Left colon (tissue), 2 donors: ENCODE data around the gene FAM234B. TPM values are rescaled to one million over a fixed set of nuclear protein-coding genes. Genes with fewer than 3 reads are reported as not detected.
A peak's percentile ranks its signal among the peaks of the same experiment; 100 is the strongest.

Experiments
- ATAC-seq: fragments of 200-7000 bp; cut with Tn5 transposase; one replicate; pipeline ENCODE4 v1.9.1; 2020; ENCODE audit warnings: mild to moderate bottlenecking, moderate library complexity
- DNase-seq, 2 donors: peaks; one replicate each; pipeline ENCODE4 v3.0.0-alpha.2; 2020
- intact Hi-C, 2 donors: fragments of 100-400 bp; cut with DNase I in 1 of 2; cut with micrococcal nuclease in 1 of 2; formaldehyde crosslinking; loops; one replicate each; pipeline versions ENCODE4 v1.11.2 to v1.14.0; 2022; cut with DNase I, micrococcal nuclease
- total RNA-seq, 2 donors: library from RNA; stranded (reverse); fragmentation: NEBNext Ultra II Directional; extraction: Animal tissue kit (Norgen Biotek cat#: 25700); gene quantifications; one replicate each; pipeline ENCODE4 v1.2.1, GENCODE V29; 2021
- donor health status: DM: no; HTN: no; CAD: no.
- donor health status: DM: yes; HTN: yes; CAD: no.

The FAM234B gene
- total RNA-seq, 2 donors from 2014 or later, result 1.3 to 1.7 TPM

DNA sequence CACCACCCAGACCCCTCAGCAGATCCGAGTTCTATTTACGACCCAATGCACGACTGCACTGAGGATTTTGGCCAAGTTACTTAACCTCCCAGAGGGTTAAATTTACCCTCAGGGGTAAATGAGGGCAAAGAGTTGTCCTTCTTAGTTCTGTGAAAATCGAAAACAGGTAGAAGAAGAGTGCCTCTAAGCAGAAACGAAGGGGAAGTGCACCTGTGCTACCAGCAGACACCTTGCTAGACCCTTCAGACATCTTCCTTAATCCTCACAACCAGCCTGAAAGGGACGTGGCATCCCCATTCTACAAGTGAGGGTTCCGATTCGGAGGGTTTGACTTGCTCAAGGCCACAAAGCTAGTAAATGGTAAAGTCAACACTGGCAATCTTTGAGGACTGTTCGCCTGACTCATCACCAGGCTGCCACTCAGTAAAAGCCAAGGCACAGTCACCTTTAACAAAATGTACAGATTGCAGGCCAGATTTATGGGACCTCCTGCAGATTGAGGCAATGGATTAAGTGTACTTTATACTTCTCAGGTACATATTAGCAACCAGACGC, 57.7 kb downstream of the FAM234B start:
- DNase-seq (peak in 1 of 2 donors; percentile 45), ATAC-seq (peak; percentile 55)
- intact Hi-C loops, result loop anchor here in 1 of 2 donors (5.0 kb wide), 1 partner anchor 110 kb away; no protein-coding TSS in a partner anchor

DNA sequence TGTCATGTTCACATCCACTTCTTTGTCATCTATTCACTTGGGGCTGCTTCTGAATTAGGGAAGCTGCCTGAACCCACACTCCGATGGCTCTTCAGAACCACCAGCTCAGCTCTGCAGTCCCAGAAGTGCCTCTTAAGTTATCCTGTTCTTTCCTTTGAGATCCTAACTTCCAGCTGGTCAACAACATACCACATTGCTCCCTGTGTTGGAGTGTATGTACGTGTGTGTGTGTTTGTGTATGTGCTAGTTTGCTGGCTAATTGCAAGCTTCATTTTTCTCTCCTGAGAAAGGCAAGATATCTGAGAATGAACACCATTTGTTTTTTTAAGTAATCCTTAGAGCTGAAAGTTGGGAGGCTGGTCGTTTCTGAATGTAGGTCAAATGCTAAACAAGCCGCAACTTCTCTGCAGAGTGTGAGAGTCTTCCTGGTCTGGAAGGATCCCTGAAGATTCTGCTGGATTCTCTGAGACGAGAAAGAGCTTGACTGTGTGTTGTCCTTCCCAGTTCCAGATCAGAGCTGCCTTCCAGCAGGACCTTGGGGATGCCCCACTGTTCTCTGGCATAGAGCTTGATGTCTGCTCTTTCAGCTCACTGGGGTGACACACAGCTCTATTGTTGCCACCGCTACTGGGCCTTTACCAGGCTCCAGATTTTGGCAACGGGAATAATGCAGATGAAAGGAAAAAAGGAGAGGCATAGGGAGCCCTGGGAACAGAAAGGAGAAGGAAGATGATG, 58.4 kb downstream of the FAM234B start:
- DNase-seq (no peak), ATAC-seq (no peak)
- intact Hi-C loops, result loop anchor here in 1 of 2 donors (5.0 kb wide), 1 partner anchor 110 kb away; no protein-coding TSS in a partner anchor

DNA sequence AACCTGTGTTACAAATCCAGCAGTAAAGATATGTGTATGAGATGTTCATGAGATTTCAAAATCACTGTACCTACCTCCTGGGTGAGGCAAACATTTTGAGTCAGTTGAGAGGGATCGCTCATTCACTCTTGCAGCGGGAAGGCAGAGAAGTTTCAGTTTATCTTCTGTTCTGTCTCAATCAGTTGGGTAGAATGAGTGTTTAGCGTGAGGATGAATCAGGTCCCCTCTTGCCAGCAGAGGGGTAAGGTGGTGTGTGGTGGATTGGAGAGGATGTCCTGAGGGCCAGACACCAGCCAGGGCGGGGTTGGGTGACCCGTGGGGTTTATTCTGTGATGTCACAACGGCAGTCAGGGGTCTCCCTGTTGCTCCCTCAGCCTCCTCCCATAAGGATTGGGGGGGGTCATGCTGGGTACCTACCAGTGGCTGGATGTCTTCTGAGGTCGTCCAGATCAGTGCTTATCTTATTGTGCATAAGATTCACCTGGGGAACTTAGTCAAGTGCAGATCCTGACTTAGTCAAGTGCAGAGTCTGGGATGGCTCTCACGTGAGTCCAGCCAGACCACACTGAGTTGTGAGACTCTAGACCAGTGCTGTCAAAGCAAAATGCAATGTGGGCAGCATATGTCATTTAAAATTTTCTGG, 59.3 kb downstream of the FAM234B start, which contains the start of gene GSG1:
Gene GSG1, minus strand, starts transcription at position 277 of the 643 bp plus-strand sequence. Its CDS starts 155 bp downstream, at position 122.
- intact Hi-C loops, result loop anchor here in 1 of 2 donors (5.0 kb wide), 1 partner anchor 109 kb away; no protein-coding TSS in a partner anchor
- DNase-seq (no peak), ATAC-seq (no peak)

DNA sequence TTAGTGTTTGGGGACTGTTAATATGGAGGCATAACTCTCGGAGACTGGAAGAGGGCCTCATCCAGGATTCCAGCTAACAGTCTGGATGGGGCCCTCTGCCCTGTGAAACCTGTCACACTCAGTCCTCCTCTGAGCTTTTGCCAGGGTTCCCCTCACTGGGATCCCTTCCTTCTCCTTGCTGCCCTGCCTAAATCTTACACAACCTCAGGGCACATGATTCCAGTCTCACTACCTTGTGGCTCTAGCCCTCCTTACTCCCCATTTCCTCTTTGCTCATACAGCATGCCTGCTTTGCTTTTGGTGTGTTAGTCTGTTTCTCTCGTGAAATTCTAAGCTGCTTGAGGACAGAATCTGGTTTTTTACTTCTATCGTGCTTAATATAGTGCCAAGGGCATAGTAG, 60.2 kb downstream of the FAM234B start:
- no peak for ATAC-seq
- no peak for DNase-seq
- intact Hi-C loops, result loop anchor here in 1 of 2 donors (5.0 kb wide), 1 partner anchor 108 kb away; no protein-coding TSS in a partner anchor

DNA sequence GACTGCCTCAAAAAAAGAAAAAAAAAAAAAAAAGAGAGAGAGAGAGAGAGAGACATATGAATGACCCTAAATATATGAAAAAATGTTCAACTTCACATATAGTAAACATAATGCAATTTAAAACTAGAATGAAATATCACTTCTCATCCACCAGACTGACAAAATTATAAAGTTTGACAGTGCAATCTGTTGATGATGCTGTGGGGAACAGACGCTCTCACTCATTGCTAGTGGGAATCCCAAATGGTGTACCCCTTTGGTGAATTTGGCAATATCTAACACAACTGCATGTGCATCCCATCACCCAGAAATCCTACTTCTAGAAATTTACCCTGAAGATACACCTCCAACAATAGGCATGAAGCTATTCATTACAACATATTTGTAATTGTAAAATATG, 61.6 kb downstream of the FAM234B start:
- ATAC-seq (no peak), DNase-seq (no peak)
- intact Hi-C loops, result no loop called here

DNA sequence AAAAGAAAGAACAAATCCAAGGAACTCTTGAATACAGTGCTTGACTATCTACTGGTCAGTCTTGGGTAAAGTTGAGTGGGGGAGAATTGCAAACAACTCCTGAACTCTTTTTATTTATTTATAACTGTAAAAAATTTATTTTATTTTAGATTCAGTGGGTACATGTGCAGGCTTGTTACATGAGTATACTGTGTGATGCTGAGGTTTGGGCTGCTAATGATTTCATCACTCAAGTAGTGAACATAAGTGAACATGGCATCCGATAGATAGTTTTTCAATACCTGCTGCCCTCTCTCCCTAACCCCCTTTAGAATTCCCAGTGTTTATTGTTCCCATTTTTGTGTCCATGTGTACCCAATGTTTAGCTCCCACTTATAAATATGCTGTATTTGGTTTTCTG, 62.5 kb downstream of the FAM234B start:
- ATAC-seq, result no peak
- no peak for DNase-seq
- intact Hi-C loops, result no loop called here

DNA sequence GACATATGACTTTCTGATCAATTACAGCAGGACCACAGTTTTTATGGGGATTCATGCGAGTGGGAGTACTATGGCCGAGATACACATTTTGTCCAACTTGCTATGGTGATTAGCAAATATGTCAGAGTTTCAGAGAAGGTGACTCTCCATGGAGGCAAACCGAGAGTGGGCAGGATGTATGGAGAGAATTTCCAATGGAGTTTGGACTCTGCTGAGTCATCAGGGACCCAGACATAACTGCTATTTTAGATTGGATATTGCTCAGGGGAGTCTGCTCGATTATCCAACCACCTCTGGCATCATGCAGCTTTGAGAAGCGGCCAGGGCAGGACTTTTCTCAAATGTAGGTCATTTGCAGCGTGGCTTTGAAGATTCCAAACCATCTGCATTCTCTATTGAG, 68.8 kb downstream of the FAM234B start:
- DNase-seq, result no peak
- no peak for ATAC-seq
- intact Hi-C loops, result no loop called here

DNA sequence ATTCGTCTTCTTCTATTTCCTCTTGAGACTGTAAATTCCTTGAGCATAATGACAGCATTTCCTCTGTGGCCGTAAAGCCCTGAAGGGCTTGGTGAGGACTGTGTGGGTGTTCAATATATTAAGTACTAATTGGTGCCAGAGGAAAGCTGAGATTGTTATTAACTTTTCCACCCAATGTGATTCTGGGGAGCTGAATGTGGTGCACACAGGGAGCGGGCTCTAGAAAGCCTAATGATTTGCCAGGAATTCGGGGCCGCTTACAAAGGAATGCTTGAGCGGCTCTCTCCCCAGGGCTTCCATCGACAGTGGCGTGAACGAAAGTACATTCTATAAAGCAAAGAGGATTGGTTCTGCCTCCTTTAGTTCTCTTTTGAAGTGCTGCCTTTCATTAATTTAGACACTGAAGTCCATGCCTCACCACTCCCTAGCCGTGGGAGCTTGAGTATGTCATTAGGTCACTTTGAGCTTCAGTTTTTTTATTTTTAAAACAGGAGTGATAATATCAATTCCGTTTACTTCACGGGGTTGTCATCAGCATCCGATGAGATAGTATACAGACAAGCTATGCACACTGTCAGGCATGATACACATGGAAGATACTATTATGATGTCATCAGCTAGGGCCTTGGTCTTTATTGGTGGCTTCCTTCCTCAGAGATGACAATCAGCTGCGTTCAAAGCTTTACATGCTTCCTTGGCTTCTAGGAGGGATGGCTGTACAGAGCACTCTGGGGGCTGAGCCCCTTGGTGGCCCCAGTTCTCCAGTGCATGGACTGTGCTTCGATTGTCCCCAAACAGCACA, 70.3 kb downstream of the FAM234B start:
- ATAC-seq (no peak), DNase-seq (no peak)
- intact Hi-C loops, result no loop called here

DNA sequence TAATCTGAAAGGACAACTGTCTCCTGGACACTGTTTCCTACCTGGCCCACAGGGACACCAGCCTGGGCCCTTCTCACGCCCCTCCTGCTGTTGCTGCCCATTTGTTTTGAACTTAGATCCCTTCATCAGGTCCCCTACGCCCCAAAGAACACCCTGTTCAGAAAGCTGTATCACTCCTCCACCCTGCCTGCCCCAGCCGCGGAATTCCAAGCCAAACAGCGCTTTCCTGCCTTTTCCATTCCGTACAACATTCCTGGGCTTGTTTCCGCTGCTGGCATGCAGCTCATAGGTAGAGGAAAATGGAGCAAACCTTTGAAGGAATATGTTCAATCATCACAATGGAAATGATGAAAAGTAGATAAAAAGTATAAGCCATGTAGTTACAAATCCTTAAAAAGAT, 72.1 kb downstream of the FAM234B start:
- intact Hi-C loops, result no loop called here
- DNase-seq (no peak), ATAC-seq (no peak)

DNA sequence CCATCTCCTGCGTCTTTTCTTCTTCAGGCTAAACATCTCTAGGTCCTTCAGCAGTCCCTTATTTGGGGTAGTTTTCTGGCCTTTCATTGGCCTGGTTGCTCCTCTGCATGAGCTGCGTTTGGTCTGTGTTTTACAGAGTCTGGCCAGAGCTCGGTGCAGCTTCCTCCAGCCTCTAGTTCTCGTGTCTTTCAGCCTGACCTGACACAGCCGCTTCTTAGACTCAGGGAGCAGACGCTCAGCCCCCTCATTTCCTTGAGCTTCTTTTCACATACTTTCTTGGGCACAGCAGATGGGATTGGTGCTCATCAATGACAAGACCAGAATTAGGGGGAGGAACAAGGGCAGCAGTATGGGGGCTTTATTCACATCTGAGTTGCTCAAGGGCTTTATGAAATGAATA, 72.8 kb downstream of the FAM234B start:
- intact Hi-C loops, result no loop called here
- ATAC-seq (no peak), DNase-seq (no peak)

DNA sequence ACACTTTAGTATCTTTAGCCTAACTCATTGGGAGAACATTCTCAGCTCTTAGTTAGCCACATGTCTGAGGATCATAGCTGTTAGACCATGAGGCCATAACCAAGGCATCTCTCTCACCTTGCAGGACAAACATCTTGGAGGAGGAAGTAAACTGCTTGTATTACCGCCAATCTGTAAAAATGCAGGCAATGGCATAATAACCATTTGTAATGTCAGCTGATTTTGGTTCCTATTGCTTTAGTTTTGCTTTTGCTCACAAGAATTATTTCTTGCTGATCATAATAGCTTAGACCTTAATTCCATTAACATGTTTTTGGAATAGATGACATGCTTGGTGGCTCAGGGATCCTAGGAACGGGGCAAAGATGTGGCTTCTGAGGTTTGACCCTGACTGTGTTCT, 75.6 kb downstream of the FAM234B start:
- DNase-seq, result no peak
- ATAC-seq, result no peak
- intact Hi-C loops, result no loop called here

DNA sequence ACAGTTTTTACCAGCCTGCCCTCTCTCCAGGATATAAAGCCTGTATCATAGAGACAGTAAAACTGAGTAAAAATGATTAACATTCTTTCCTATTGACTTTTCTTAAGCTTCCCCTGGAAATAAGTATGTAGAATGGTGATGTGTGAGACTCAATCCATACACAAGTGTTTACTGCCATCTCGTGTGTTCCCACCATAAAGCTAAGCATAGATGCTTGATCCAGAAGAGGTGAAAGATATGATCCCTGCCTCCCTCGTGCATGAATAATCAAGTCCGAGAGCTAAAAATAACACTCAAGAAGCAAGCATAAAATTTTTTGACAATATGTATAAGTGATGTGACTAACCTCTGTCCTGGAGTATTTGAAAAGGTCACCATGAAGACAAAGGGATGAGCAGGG, 76.2 kb downstream of the FAM234B start:
- DNase-seq (no peak), ATAC-seq (no peak)
- intact Hi-C loops, result no loop called here

DNA sequence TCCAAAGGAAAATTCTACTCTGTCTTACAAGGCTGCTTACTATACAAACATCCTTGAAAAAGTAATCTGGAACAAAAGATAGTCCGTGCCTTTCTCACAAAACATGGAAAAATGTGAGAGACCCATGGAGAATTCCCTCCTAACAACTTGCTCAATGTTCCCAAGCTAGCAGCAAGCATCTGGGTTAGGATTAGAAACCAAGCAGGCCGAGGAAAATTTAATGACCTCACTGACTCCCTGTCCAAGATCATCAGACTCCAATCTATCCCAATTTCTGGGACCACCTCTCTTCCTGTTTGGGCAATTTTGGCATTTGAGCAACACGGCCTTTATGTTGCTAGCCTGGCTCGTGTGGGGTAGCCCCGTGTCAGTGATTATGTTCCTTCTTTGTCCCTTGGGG, 77.4 kb downstream of the FAM234B start:
- intact Hi-C loops, result no loop called here
- DNase-seq (no peak), ATAC-seq (no peak)

DNA sequence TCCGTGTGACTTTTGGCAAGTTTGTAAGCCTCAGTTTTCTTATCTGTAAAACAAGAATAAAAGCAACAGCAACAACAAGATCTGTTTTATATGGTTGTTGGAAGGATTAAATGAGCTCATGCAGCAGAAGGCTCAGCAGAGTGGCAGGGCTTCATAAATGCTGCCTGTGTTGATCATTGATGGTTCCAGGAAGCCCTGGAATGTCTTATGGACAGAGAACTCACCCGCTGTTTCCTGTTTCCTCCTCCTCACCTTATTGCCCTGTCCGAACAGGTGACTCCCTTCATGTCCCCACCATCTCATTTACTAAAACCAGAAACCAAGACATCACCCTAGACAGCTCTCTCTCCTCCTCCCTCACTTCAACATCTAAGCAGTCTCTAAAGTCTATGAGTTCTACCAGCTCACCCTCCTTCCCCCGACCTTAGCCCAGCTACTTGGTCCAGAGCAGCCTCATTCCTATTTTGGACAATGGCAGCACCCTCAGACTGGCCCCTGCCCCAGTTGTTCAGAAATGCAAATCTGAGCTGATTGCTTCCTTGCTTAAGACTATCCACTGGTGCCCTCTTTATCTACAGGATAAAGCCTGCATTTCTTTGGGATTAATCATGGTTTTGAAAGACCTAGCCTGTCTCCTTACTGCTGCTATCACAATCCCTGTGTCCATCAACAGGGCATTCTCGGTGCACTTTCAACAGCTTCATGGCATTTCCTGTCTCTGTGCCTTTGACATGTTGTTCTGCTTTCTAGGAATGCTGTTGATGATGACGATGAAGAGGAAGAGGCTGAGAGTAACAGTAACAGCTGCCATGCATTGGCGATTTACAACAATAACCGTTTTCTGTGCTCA, 80.7 kb downstream of the FAM234B start:
- ATAC-seq (no peak), DNase-seq (no peak)
- intact Hi-C loops, result no loop called here

DNA sequence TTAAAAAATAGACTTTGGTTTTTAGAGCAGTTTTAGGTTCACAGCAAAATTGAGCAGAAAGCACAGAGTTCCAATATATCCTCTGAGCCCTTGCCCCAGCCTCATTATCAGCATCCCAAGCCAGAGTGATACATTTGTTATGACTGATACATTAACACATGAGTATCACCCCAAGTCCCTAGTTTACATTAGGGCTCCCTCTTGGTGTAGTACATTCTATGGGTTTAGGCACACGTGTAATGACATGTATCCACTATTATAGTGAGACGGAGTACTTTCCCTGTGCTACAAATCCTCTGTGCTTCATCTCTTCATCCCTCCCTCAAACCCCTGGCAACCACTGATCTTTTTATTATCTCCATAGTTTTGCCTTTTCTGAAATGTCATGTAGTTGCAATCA, 81.8 kb downstream of the FAM234B start:
- DNase-seq, result no peak
- no peak for ATAC-seq
- intact Hi-C loops, result no loop called here

DNA sequence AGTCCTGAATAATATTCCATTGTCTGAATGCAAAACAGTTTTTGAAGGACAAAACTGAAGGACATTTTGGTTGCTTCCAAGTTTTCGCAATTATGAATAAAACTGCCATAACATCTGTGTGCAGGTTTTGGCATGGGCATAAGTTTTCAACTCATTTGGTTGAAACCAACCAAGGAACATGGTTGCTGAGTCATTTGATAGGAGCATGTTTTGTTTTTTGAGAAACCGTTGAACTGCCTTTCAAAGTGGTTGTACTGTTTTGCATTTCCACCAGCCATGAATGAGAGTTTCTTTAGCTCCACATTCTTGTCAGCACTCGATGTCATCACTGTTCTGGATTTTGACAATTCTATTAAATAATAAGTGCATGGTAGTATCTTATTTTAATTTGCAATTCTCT, 82.3 kb downstream of the FAM234B start:
- DNase-seq, result no peak
- no peak for ATAC-seq

DNA sequence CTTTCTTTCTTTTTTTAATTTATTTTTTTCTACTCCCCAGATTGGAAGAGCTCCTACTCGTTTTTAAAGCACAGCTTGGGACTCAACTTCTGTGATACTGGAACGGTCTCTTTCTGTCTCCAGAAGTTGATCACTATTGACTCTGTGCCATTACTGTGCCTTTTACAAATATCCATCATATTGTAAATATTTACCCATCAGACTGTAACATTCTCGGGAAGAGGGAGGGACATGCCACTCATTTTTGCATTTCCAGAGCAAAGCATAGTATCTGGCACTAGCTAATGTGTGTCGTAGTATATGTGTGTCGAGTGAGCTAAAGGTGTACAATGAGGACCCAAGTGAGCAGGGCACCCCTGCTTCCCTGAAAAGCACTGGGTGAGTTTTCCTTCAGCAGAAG, 83.3 kb downstream of the FAM234B start:
- intact Hi-C loops, result no loop called here
- ATAC-seq (peak; percentile 36), DNase-seq (no peak)

More for the DNA sequence above, 82.3 kb downstream of the FAM234B start:
- intact Hi-C loops, result no loop called here

DNA sequence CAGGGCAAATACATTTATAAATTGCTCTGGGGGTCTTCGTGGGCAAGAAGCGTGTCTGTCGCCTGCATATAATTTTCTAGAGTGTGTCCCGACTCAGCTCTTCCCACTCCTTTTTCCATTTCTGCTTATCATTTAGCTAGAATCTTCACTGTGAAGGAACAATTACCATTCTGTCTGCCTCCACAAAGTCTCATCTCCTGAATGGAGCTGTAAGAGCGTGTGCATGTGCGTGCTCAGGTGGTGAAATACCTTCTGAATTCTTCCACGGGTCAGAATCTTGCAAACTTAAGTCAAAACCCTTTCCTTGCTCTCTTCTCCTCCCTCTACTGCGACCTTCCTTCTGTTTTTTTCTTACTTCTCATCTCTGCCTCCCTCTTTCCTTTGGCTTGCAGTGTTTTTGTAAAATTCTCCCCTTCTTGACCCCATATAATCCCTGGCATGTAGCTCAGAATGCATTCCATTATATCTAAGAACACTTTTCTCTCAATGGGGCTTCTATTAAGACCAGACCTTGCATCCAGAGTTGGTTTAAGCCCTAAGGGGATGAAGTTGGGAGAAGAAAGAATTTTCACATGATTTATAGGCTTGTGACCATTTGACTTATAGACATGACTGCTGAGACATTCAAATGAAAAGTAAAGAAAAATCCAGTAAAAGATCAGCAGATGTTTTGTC, 84.2 kb downstream of the FAM234B start:
- DNase-seq (no peak), ATAC-seq (no peak)
- intact Hi-C loops, result no loop called here
